Peyer's patch (tissue), 4 donors: ENCODE data around the gene LYL1. TPM values are rescaled to one million over a fixed set of nuclear protein-coding genes. Genes with fewer than 3 reads are reported as not detected.
A peak's percentile ranks its signal among the peaks of the same experiment; 100 is the strongest.

ENCODE experiments used
- DNase-seq, 3 donors: peaks; one replicate each; pipeline ENCODE4 v3.0.0-alpha.2; 2017 to 2019
- H3K27ac ChIP-seq, 4 donors: fragments of 200-600 bp; sonication (generic); one replicate each; pipeline ENCODE4 v1.5.1; 2016 to 2019
- H3K27me3 ChIP-seq, 2 donors: fragments of 200-600 bp; sonication (generic); one replicate each; pipeline ENCODE4 v1.5.1; 2019
- H3K36me3 ChIP-seq, 3 donors: fragments of 200-600 bp; sonication (generic); one replicate each; pipeline ENCODE4 v1.5.1; 2016 to 2019
- H3K4me1 ChIP-seq, 4 donors: fragments of 200-600 bp; sonication (generic); one replicate each; pipeline ENCODE4 v1.5.1; 2016 to 2019
- H3K4me3 ChIP-seq, 4 donors: fragments of 200-600 bp; sonication (generic); 1 replicate in 3 of 4; 2 replicates in 1 of 4; pipeline ENCODE4 v1.5.1; 2016 to 2019; ENCODE audit warnings: mild to moderate bottlenecking in 1 of 4
- H3K9me3 ChIP-seq, 4 donors: fragments of 200-600 bp; sonication (generic); one replicate each; pipeline ENCODE4 v1.5.1; 2016 to 2019; ENCODE audit warnings: mild to moderate bottlenecking in 1 of 4
- POLR2A ChIP-seq, 2 donors: fragments of 450-650 bp; IDR thresholded peaks; one replicate each; pipeline ENCODE4 v1.5.1; 2017; ENCODE audit warnings: antibody characterized with exemption in 2 of 2, mild to moderate bottlenecking in 2 of 2, moderate library complexity in 2 of 2
- total RNA-seq, 4 donors: library from RNA; depleted of rRNA; stranded (reverse); fragments of >200 nt; gene quantifications; one replicate each; pipeline ENCODE4 v1.1.0, GENCODE V29; 2016
- TF ChIP-seq, protein P1 (sequence below), 6 experiments: fragments of 450-650 bp in 4 of 6; fragments of 200-600 bp in 2 of 6; sonication (generic) in 1 of 6; IDR thresholded peaks; one replicate each; pipeline ENCODE4 v1.5.1; 2017 to 2019; ENCODE audit warnings: antibody characterized with exemption in 6 of 6, mild to moderate bottlenecking in 3 of 6, moderate library complexity in 1 of 6

Gene LYL1
- total RNA-seq, 4 donors from 2014 or later: 1.2 to 21.5 (median 4.9) TPM

DNA sequence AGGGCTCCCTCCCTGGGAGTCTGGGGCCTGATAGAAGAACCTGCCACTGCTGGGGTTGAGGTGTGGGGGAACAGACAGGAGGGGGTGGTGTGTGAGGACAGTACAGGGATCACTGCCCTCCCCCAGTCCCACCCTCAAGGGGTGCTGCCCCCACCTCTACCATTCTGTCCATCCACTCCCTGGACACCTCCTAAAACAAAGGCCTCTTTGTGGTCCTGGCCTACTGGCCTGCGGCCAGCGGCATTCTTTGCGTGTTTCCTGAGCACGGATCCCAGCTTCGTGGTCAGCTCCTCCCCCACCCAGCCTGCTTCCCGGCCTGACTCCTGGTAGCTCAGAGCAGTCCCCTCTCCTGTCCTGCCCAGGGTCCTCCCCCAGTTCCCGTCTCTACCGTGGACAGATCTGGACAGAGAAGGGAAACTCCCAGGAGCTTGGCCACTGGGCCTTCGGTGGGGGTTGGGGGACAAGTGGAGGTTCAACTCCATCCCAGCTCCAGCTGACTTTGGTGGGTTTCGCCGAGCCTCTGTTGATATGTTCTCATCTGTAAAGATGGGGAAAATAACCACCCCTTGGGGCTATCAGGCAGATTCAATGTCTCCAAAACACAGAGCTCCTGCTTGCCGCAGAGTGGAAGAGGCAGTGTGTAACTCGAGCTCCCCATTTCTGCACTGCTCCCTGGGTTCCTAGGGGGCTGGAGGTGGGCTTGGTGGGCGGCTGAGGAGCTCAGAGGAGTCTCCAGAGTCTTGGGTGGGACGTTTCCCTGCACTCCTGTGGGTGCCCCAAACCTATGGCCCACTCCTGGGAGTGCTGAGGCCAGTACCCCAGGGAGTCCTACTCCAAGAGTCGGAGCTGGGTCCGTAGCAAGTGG lies 48.7 kb downstream of the LYL1 start:
- H3K27me3 ChIP-seq: no peaks in the 10 kb centered on the region
- H3K9me3 ChIP-seq: no peaks in the 10 kb centered on the region
- peaks cover 7 to 82% (median 10%) of the 10 kb centered on the region in 4 donors for H3K4me1 ChIP-seq
- no peaks in the 10 kb centered on the region for H3K36me3 ChIP-seq
- H3K4me3 ChIP-seq: no peak overlapping the region
- TF ChIP-seq, protein P1, sequence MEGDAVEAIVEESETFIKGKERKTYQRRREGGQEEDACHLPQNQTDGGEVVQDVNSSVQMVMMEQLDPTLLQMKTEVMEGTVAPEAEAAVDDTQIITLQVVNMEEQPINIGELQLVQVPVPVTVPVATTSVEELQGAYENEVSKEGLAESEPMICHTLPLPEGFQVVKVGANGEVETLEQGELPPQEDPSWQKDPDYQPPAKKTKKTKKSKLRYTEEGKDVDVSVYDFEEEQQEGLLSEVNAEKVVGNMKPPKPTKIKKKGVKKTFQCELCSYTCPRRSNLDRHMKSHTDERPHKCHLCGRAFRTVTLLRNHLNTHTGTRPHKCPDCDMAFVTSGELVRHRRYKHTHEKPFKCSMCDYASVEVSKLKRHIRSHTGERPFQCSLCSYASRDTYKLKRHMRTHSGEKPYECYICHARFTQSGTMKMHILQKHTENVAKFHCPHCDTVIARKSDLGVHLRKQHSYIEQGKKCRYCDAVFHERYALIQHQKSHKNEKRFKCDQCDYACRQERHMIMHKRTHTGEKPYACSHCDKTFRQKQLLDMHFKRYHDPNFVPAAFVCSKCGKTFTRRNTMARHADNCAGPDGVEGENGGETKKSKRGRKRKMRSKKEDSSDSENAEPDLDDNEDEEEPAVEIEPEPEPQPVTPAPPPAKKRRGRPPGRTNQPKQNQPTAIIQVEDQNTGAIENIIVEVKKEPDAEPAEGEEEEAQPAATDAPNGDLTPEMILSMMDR (IDR thresholded peaks at IDR 0.05): no peak
- no peak for TF ChIP-seq POLR2A (IDR thresholded peaks at IDR 0.05)
- peak overlapping the region; percentile 68 to 88 (median 80) for H3K27ac ChIP-seq
- DNase-seq: peak in 2 of 3 donors; percentile 68 to 76

DNA sequence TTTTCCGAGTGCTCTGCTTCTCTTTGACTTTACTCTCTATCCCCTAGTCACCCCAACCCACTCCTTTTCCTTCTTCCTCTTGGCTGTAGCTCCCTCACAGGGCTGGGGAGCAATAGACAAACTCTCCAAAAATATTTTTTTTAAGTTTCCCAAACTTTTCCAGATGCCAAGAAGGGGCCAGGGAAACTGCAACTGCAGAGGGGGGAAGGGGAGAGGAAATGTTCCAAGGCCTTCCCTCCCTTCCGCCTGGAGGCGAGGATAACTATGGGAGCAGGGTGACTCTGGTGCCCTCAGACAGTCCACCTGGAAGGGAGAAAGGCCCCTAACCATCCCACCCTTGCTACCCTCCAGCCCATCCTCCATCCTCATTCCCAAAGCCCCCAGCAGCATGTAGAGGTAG lies 49.4 kb downstream of the LYL1 start:
- Histone ChIP-seq H3K4me1 (peaks cover 7 to 78% (median 10%) of the 10 kb centered on the region in 4 donors), H3K36me3 (no peaks in the 10 kb centered on the region), H3K9me3 (no peaks in the 10 kb centered on the region), H3K27me3 (no peaks in the 10 kb centered on the region), H3K27ac (peak overlapping the region; percentile 68 to 88 (median 80)), H3K4me3 (no peak overlapping the region)
- TF ChIP-seq, protein P1 (IDR thresholded peaks at IDR 0.05): no peak
- TF ChIP-seq POLR2A (IDR thresholded peaks at IDR 0.05): no peak
- no peak for DNase-seq

DNA sequence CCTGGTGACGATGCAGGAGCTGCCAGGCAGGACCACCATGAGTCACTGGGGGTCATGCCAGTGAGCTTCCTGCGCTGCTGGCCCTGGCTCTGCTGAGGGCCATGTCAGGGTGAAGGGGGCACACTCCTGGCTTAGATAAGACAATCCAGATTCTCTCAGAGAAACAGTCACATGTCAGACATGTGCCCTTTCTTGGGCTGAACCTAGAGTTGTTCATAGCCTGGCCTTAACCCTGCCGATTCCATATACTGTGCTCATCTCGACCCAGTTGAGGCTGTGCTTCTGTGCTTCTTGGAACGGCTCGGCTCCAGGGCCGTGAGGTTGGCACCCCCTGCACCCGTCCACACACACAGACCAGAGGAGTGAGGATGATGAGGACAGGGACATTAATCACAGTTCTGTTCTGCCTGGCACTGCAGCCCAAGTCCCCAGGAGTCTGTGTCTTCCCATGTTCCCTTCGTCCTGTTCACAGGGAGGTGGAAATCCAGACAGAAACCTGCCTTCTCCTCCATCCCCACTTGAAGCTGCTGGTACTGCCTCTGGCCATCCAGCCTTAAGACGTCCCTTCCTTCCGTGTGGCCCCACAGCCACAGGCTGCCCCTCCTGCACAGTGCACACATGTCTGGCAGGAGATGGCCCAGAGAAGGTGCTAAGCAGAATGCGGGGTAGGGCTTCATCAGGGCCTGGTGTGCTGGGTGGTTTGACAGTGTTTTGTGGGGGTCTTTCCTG lies 50.0 kb downstream of the LYL1 start:
- H3K4me3 ChIP-seq: no peak overlapping the region
- no peaks in the 10 kb centered on the region for H3K9me3 ChIP-seq
- H3K27ac ChIP-seq: peak overlapping the region; percentile 65 to 88 (median 70)
- H3K27me3 ChIP-seq: no peaks in the 10 kb centered on the region
- no peaks in the 10 kb centered on the region for H3K36me3 ChIP-seq
- TF ChIP-seq, protein P1 (IDR thresholded peaks at IDR 0.05): no peak
- no peak for TF ChIP-seq POLR2A (IDR thresholded peaks at IDR 0.05)
- peaks cover 7 to 72% (median 10%) of the 10 kb centered on the region in 4 donors for H3K4me1 ChIP-seq
- no peak for DNase-seq

DNA sequence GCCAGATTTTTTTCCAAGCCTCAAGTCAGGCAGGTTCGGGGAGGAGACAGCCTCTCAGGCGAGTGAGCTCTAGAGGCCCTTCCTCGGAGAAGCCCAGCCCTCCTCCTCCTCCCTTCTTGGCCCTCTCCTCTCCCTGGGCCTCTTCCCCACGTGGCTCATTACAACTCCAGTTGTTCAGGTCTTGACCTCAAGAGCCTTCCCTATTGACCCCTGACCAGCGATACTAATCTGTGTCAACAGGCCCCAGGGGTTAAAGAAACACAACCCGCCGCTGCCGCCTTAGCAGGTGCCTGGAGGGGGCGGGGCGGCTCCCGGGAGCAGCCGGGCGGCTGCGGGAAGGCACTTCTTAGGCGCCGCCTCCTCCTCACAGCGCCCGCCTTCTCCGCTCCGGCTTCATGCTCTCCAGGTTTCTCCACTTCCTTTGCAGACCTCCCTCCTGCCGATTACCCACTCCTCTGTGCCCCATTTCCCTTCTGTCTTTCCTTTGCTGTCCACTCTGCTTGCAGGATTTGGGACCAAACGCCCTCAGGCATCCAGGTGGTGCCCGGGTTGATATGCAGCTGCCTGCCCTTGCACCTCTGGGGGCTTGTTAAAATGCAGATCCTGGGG lies 51.0 kb downstream of the LYL1 start:
- H3K4me1 ChIP-seq: peaks cover 7 to 62% (median 10%) of the 10 kb centered on the region in 4 donors
- H3K27ac ChIP-seq: peak overlapping the region in 3 of 4 donors; percentile 42 to 65 (median 59)
- no peaks in the 10 kb centered on the region for H3K27me3 ChIP-seq
- no peaks in the 10 kb centered on the region for H3K36me3 ChIP-seq
- peak overlapping the region in 2 of 4 donors; percentile 15 to 25 for H3K4me3 ChIP-seq
- peak; percentile 22 to 86 (median 84) for DNase-seq
- no peaks in the 10 kb centered on the region for H3K9me3 ChIP-seq
- TF ChIP-seq, protein P1 (IDR thresholded peaks at IDR 0.05): no peak
- TF ChIP-seq POLR2A (IDR thresholded peaks at IDR 0.05): no peak

DNA sequence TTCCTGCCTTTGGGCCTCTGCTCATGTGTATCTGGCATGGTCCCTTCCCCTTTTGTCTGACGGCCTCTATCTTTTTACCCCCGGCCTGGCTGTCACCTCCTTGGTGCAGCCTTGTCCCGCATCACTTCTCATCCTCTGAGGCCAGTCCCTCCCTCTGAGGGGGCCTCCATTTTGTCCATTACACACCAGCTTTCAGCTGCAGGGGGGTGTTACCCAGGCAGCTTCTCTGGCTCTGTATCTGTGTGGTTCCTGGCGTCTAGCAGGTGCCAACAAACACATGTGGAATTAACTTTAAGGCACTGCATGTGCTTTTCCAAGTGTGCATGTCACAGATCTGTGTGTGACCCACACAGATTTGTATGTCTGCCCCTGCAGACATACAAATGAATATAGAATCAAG lies 52.4 kb downstream of the LYL1 start:
- DNase-seq: no peak
- Histone ChIP-seq H3K27me3 (no peaks in the 10 kb centered on the region), H3K9me3 (no peaks in the 10 kb centered on the region), H3K4me3 (no peak overlapping the region), H3K4me1 (peaks cover 2 to 56% (median 5%) of the 10 kb centered on the region in 4 donors), H3K36me3 (no peaks in the 10 kb centered on the region), H3K27ac (no peak overlapping the region)
- TF ChIP-seq POLR2A (IDR thresholded peaks at IDR 0.05): no peak
- TF ChIP-seq, protein P1 (IDR thresholded peaks at IDR 0.05): no peak
